Ishikawa (cell line): ENCODE measurements around the gene CCN2.

Experiments used
- CEBPB ChIP-seq: IDR thresholded peaks from 2 replicates; pipeline ENCODE4 v1.6.1; 2012
- CREB1 ChIP-seq: IDR thresholded peaks from 2 replicates; pipeline ENCODE4 v1.6.1; 2012; ENCODE audit warnings: low read depth
- EGR1 ChIP-seq: IDR thresholded peaks from 2 replicates; pipeline ENCODE4 v1.6.1; 2012
- EP300 ChIP-seq: IDR thresholded peaks from 2 replicates; pipeline ENCODE4 v1.6.1; 2012; ENCODE audit warnings: borderline replicate concordance
- FOXM1 ChIP-seq: IDR thresholded peaks from 2 replicates; pipeline ENCODE4 v1.6.1; 2012; ENCODE audit warnings: low read depth, borderline replicate concordance
- MAX ChIP-seq: IDR thresholded peaks from 2 replicates; pipeline ENCODE4 v1.6.1; 2012
- NFIC ChIP-seq: IDR thresholded peaks from 2 replicates; pipeline ENCODE4 v1.6.1; 2012
- RAD21 ChIP-seq: IDR thresholded peaks from 2 replicates; pipeline ENCODE4 v1.6.1; 2012; ENCODE audit warnings: low read depth
- REST ChIP-seq: IDR thresholded peaks from 2 replicates; pipeline ENCODE4 v1.6.1; 2012; ENCODE audit warnings: low read depth, mild to moderate bottlenecking
- TAF1 ChIP-seq: IDR thresholded peaks from 2 replicates; pipeline ENCODE4 v1.6.1; 2012; ENCODE audit warnings: low read depth, mild to moderate bottlenecking
- TCF12 ChIP-seq: IDR thresholded peaks from 2 replicates; pipeline ENCODE4 v1.6.1; 2012; ENCODE audit warnings: low read depth
- TEAD4 ChIP-seq: IDR thresholded peaks from 2 replicates; pipeline ENCODE4 v1.6.1; 2012
- YY1 ChIP-seq: IDR thresholded peaks from 2 replicates; pipeline ENCODE4 v1.6.1; 2012; ENCODE audit warnings: low read depth
- ZBTB7A ChIP-seq: IDR thresholded peaks from 2 replicates; pipeline ENCODE4 v1.6.1; 2012; ENCODE audit warnings: low read depth
- TF ChIP-seq, protein P1 (sequence below): IDR thresholded peaks from 2 replicates; pipeline ENCODE4 v1.6.1; 2012

CCN2 gene

GRCh38 chr6:131997429-131998153 lies 46.4 kb upstream of the CCN2 start:
- no peak for TF ChIP-seq MAX
- no peak for TF ChIP-seq CREB1
- TF ChIP-seq, protein P1, sequence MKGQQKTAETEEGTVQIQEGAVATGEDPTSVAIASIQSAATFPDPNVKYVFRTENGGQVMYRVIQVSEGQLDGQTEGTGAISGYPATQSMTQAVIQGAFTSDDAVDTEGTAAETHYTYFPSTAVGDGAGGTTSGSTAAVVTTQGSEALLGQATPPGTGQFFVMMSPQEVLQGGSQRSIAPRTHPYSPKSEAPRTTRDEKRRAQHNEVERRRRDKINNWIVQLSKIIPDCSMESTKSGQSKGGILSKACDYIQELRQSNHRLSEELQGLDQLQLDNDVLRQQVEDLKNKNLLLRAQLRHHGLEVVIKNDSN, result no peak
- no peak for TF ChIP-seq NFIC
- TF ChIP-seq TCF12, result no peak
- no peak for TF ChIP-seq ZBTB7A
- TF ChIP-seq REST, result no peak
- no peak for TF ChIP-seq CEBPB
- TF ChIP-seq RAD21, result no peak
- TF ChIP-seq EP300, result no peak
- TF ChIP-seq TEAD4, result no peak

DNA sequence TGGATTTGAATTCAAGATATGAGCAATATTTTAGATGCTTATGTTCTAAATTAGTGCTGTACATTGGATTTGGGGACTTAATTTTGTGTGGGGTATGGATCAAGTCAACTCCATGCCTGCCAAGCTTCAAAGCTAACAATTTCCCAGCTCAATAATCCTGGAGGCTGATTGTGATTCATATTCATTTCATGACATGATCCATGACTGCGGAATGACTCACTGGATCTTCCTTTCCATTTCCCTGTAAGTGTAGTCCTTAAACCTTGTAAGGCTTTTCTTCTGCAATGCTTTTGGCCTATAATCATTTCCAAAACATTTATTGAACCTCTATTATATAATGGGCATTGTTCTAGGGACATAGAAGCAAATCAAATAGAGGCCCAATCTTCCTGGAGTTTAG lies 44.7 kb upstream of the CCN2 start:
- TF ChIP-seq TCF12, result no peak
- no peak for TF ChIP-seq NFIC

DNA sequence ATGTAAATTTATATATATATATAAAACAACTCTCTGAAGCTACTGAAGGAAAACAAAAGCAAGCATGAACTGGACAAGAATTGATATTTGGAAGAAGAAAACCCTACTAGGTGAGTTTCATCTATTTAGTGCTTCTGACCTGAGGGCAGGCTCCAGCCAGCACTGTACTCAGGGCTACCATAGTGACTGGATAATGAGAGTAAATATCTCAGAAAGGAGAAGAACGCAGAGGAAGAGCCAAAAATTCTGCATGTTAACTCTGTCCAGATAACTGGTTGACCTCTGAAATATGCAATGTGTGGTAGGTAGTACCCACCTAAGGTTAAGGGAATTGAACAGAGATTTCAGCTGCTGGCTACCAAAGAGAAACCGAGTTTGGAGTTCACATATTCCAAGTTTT lies 41.4 kb upstream of the CCN2 start:
- TF ChIP-seq MAX, result no peak
- TF ChIP-seq TEAD4, result no peak
- TF ChIP-seq RAD21, result no peak
- no peak for TF ChIP-seq FOXM1
- no peak for TF ChIP-seq YY1
- no peak for TF ChIP-seq EGR1
- TF ChIP-seq, protein P1, result no peak

GRCh38 chr6:131989036-131989435 lies 37.9 kb upstream of the CCN2 start:
- TF ChIP-seq CEBPB (no peak), ZBTB7A (no peak), FOXM1 (no peak), TEAD4 (no peak), EP300 (no peak), RAD21 (no peak), CREB1 (no peak), TCF12 (no peak), TAF1 (no peak), NFIC (no peak), YY1 (no peak), EGR1 (no peak), REST (no peak), MAX (no peak)
- TF ChIP-seq, protein P1, result no peak

DNA sequence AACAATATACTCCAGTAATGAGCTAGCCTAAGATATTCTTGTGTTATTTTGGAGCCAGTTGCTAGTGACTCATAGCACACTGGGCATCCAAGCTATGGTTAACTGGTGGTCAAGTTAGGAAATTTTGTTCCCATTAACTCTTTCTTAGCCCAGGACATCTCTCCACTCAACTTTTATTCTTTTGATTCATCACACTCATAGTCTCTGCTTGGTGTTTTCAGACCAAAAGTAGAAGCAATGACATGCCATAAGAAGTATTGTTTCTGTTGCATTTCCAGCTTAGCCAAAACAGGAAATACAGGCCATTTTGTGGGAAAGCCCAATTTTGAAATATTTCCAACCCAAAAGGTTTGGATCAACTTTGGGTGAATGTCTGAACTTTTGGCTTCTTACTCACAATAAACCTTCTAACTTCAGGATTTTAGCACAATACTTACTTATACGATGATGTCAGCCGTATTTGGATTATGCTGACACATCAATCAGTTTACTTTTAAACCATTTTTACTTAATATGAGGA lies 31.6 kb upstream of the CCN2 start:
- TF ChIP-seq CEBPB, result no peak
- no peak for TF ChIP-seq CREB1
- TF ChIP-seq NFIC, result no peak
- no peak for TF ChIP-seq RAD21
- TF ChIP-seq ZBTB7A, result no peak
- no peak for TF ChIP-seq TCF12
- TF ChIP-seq, protein P1, result no peak
- no peak for TF ChIP-seq EP300
- no peak for TF ChIP-seq REST
- no peak for TF ChIP-seq MAX
- TF ChIP-seq TAF1, result no peak
- no peak for TF ChIP-seq EGR1
- no peak for TF ChIP-seq YY1
- TF ChIP-seq FOXM1, result no peak
- no peak for TF ChIP-seq TEAD4
